GM19397 (cell line): ENCODE results near the gene DECR2.
"Not testable (repeated sequence)": the region's sequence is repeated elsewhere in the genome, so short reads cannot be mapped to it uniquely, and the experiment has no call there.

ENCODE experiments used
- ATAC-seq: cut with Tn5 transposase; IDR thresholded peaks from one replicate; pipeline ENCODE4 v1.9.1; 2021; ENCODE audit warnings: mild to moderate bottlenecking, moderate library complexity; ENCODE audit not compliant: unreplicated experiment

DECR2 gene

GRCh38 chr16:378113-378820, 23.4 kb upstream of the DECR2 start:
- not testable (repeated sequence) for ATAC-seq

- ATAC-seq = no peak
These were observed 22.9 kb upstream of the DECR2 start for GRCh38 chr16:378821-379182.

- no peak for ATAC-seq
These were observed 22.3 kb upstream of the DECR2 start for GRCh38 chr16:379183-379960.

- no peak for ATAC-seq
These were observed 21.5 kb upstream of the DECR2 start for GRCh38 chr16:379961-380761.

- no peak for ATAC-seq
These were observed 21.0 kb upstream of the DECR2 start for GRCh38 chr16:380762-381011.

GRCh38 chr16:381012-381788, 20.5 kb upstream of the DECR2 start:
- peak; percentile 27 for ATAC-seq

GRCh38 chr16:381789-382717, 19.6 kb upstream of the DECR2 start, which contains the start of gene PGAP6:
TSS of gene PGAP6 (minus strand) at chr16:381978. CDS start at chr16:381821, 157 bp downstream.
- peak; percentile 50 for ATAC-seq

GRCh38 chr16:383326-384051, 18.2 kb upstream of the DECR2 start:
- no peak for ATAC-seq

GRCh38 chr16:386641-387156, 15.0 kb upstream of the DECR2 start:
- ATAC-seq = no peak

- not testable (repeated sequence) for ATAC-seq
These were observed 13.7 kb upstream of the DECR2 start for GRCh38 chr16:387761-388666.

- ATAC-seq = no peak
These were observed 12.3 kb upstream of the DECR2 start for GRCh38 chr16:389352-389751.

- no peak for ATAC-seq
These were observed 9.8 kb upstream of the DECR2 start for GRCh38 chr16:391885-392335.

GRCh38 chr16:392450-393030, 9.1 kb upstream of the DECR2 start:
- ATAC-seq = no peak

GRCh38 chr16:396199-396598, 5.5 kb upstream of the DECR2 start:
- ATAC-seq = no peak

GRCh38 chr16:396605-397004, 5.1 kb upstream of the DECR2 start:
- ATAC-seq = no peak

- ATAC-seq = no peak
These were observed 4.5 kb upstream of the DECR2 start, which contains the start of gene NME4 for GRCh38 chr16:397135-397661. TSS of gene NME4 (plus strand) at chr16:397199. CDS start at chr16:397223, 24 bp downstream.

- no peak for ATAC-seq
These were observed 3.9 kb upstream of the DECR2 start for GRCh38 chr16:397736-398332.
